ENCODE measurements around the gene P3R3URF. TPM values are rescaled to one million over a fixed set of nuclear protein-coding genes. Genes with fewer than 3 reads are reported as not detected.

P3R3URF gene
- total RNA-seq, 1 experiment from 2014 or later: not detected

DNA sequence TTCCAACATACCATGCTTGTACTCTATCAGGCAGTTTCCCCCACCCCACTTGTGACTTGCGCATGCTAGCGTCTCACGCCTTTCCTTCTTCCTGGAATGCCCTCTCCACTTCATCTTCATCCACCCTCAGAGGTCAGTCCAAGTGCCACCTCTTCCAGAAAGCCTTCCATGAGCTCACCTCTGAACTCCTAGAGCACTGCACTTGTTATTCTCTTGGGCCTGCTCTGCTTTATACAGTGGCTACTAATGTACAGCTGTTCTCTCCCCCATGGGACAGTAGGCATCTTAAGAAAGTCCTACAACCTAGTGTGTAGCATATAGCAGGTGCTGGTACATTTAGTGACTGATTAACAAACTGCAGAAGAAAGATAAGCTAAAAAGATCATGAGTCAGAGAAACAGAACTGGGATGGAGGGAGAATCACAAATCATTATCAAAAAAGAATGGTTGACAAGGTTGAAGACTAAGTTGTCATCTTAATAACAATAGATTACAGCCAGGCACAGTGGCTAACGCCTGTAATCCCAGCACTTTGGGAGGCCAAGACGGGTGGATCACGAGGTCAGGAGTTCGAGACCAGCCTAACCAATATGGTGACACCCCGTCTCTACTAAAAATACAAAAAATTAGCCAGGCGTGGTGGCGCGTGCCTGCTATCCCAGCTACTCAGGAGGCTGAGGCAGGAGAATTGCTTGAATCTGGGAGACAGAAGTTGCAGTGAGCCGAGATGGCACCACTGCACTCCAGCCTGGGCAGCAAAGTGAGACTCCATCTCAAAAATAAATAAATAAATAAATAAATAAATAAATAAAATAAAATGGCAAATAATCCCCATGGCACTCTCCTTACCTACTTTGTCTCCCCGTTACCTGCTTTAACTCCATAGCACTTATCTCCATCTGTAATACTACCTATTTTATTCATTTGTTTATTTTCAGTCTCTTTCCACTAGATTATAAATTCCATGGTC lies 17.7 kb downstream of the P3R3URF start:
- no peak overlapping the region for H2AFZ ChIP-seq (ENCODE audit: low read depth, low read length, poor library complexity, severe bottlenecking)
- no peaks in the 10 kb centered on the region for H4K20me1 ChIP-seq (ENCODE audit: insufficient read depth)
- POLR2A ChIA-PET: no interaction called here
- H3K4me1 ChIP-seq (ENCODE audit: control insufficient read depth in 1 of 2, insufficient read depth in 2 of 2, low read length in 2 of 2): no peaks in the 10 kb centered on the region
- ATAC-seq: no peak
- no peaks in the 10 kb centered on the region for H3K9me3 ChIP-seq (ENCODE audit: control insufficient read depth in 1 of 2, insufficient read depth in 1 of 2, low read depth in 1 of 2, low read length in 2 of 2)
- CTCF ChIA-PET: no interaction called here
- intact Hi-C loops (cut with micrococcal nuclease): no loop called here
- H3K36me3 ChIP-seq (ENCODE audit: control insufficient read depth in 1 of 2, insufficient read depth in 2 of 2, low read length in 2 of 2): no peaks in the 10 kb centered on the region
- no peak overlapping the region for H3K4me2 ChIP-seq (ENCODE audit: low read length)
- H3K9ac ChIP-seq (ENCODE audit: low read length): no peak overlapping the region
- H3K9me2 ChIP-seq (ENCODE audit: insufficient read depth): no peaks in the 10 kb centered on the region
- H3K27me3 ChIP-seq (ENCODE audit: insufficient read depth, low read length): no peaks in the 10 kb centered on the region
- TF ChIP-seq JUND (IDR thresholded peaks at IDR 0.05): no peak
- TF ChIP-seq SIN3A (IDR thresholded peaks at IDR 0.05; ENCODE audit: low read depth): no peak
- TF ChIP-seq EGR1 (IDR thresholded peaks at IDR 0.05; ENCODE audit: low read depth): no peak
- TF ChIP-seq, protein P1, sequence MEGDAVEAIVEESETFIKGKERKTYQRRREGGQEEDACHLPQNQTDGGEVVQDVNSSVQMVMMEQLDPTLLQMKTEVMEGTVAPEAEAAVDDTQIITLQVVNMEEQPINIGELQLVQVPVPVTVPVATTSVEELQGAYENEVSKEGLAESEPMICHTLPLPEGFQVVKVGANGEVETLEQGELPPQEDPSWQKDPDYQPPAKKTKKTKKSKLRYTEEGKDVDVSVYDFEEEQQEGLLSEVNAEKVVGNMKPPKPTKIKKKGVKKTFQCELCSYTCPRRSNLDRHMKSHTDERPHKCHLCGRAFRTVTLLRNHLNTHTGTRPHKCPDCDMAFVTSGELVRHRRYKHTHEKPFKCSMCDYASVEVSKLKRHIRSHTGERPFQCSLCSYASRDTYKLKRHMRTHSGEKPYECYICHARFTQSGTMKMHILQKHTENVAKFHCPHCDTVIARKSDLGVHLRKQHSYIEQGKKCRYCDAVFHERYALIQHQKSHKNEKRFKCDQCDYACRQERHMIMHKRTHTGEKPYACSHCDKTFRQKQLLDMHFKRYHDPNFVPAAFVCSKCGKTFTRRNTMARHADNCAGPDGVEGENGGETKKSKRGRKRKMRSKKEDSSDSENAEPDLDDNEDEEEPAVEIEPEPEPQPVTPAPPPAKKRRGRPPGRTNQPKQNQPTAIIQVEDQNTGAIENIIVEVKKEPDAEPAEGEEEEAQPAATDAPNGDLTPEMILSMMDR (IDR thresholded peaks at IDR 0.05 in 2 of 3, conservative IDR thresholded peaks at IDR 0.05 in 1 of 3; ENCODE audit: borderline replicate concordance in 1 of 3, insufficient read depth in 1 of 3, low read depth in 2 of 3, low read length in 2 of 3): no peak
- TF ChIP-seq FOSL1 (IDR thresholded peaks at IDR 0.05; ENCODE audit: low read depth): no peak
- no peak for TF ChIP-seq SRF (IDR thresholded peaks at IDR 0.05; ENCODE audit: low read depth)
- TF ChIP-seq ELF1 (IDR thresholded peaks at IDR 0.05; ENCODE audit: borderline replicate concordance, low read depth): no peak
- no peak for TF ChIP-seq YY1 (IDR thresholded peaks at IDR 0.05; ENCODE audit: extremely low read depth, insufficient replicate concordance, low read depth, low read length)
- TF ChIP-seq, protein P2, sequence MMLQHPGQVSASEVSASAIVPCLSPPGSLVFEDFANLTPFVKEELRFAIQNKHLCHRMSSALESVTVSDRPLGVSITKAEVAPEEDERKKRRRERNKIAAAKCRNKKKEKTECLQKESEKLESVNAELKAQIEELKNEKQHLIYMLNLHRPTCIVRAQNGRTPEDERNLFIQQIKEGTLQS (IDR thresholded peaks at IDR 0.05): no peak
- no peak for TF ChIP-seq ZFX (IDR thresholded peaks at IDR 0.05)
- no peak for TF ChIP-seq TCF7L2 (IDR thresholded peaks at IDR 0.05; ENCODE audit: borderline replicate concordance, extremely low read depth, insufficient read depth, insufficient read length)
- no peak for TF ChIP-seq RAD21 (IDR thresholded peaks at IDR 0.05; ENCODE audit: low read depth)
- TF ChIP-seq, protein P3, sequence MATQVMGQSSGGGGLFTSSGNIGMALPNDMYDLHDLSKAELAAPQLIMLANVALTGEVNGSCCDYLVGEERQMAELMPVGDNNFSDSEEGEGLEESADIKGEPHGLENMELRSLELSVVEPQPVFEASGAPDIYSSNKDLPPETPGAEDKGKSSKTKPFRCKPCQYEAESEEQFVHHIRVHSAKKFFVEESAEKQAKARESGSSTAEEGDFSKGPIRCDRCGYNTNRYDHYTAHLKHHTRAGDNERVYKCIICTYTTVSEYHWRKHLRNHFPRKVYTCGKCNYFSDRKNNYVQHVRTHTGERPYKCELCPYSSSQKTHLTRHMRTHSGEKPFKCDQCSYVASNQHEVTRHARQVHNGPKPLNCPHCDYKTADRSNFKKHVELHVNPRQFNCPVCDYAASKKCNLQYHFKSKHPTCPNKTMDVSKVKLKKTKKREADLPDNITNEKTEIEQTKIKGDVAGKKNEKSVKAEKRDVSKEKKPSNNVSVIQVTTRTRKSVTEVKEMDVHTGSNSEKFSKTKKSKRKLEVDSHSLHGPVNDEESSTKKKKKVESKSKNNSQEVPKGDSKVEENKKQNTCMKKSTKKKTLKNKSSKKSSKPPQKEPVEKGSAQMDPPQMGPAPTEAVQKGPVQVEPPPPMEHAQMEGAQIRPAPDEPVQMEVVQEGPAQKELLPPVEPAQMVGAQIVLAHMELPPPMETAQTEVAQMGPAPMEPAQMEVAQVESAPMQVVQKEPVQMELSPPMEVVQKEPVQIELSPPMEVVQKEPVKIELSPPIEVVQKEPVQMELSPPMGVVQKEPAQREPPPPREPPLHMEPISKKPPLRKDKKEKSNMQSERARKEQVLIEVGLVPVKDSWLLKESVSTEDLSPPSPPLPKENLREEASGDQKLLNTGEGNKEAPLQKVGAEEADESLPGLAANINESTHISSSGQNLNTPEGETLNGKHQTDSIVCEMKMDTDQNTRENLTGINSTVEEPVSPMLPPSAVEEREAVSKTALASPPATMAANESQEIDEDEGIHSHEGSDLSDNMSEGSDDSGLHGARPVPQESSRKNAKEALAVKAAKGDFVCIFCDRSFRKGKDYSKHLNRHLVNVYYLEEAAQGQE (IDR thresholded peaks at IDR 0.05; ENCODE audit: low read depth): no peak
- TF ChIP-seq EZH2 (IDR thresholded peaks at IDR 0.05): no peak
- TF ChIP-seq CEBPB (IDR thresholded peaks at IDR 0.05; ENCODE audit: low read depth): no peak
- no peak for TF ChIP-seq POLR2A (IDR thresholded peaks at IDR 0.05; ENCODE audit: borderline replicate concordance, extremely low read depth, insufficient read depth, insufficient read length)
- H3K27ac ChIP-seq (ENCODE audit: low read depth, low read length): no peak overlapping the region
- no peak overlapping the region for H3K4me3 ChIP-seq (replicated peaks in 1 of 2; ENCODE audit: low read depth in 1 of 2, low read length in 2 of 2)
- no TSS peak for BruUV-seq (replicated peaks)
- RAD21 ChIA-PET (ENCODE audit: low non-redundant PET in 1 of 2, low total read pairs in 2 of 2, uncharacterized antibody in 2 of 2, unreplicated experiment in 2 of 2): no interaction called here
- H3K79me2 ChIP-seq (ENCODE audit: insufficient read depth, low read length): no peaks in the 10 kb centered on the region
- DNase-seq (ENCODE audit: low read depth, low spot score): no peak
